Measurements from ENCODE around the gene IDUA.
"Not testable (repeated sequence)": the region's sequence is repeated elsewhere in the genome, so short reads cannot be mapped to it uniquely, and the experiment has no call there.

IDUA gene

DNA sequence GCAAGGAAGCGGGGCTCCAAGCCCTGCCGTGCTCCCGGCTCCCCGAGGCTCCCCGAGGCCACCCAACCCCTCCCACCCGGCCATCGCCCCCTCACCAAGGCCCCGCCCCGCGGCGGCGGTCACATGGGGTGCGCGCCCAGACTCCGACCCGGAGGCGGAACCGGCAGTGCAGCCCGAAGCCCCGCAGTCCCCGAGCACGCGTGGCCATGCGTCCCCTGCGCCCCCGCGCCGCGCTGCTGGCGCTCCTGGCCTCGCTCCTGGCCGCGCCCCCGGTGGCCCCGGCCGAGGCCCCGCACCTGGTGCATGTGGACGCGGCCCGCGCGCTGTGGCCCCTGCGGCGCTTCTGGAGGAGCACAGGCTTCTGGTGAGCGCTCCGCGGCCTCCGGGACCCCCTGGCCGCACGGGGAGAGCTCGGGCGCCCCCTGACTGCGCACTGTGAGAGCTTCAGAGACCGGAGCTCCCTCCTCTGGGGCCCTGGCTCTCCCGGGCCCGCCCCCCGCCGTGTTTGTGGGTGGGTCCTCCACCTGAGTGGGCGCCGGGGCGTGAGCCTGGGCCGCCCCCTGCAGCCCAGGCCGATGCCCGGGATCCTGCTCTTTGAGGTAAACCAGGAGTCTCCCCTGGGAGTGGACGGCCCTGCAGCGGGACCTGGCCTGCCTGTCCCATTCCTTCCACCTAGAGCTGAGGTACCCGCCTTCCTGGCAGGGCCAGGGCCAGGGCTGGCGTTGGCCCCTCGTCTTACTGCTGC is at the start of gene IDUA:
IDUA (plus strand) TSS at position 166 of the 745 bp plus-strand sequence; CDS start at position 207, 41 bp downstream.
- DNase-seq, result peak; percentile 85

DNA sequence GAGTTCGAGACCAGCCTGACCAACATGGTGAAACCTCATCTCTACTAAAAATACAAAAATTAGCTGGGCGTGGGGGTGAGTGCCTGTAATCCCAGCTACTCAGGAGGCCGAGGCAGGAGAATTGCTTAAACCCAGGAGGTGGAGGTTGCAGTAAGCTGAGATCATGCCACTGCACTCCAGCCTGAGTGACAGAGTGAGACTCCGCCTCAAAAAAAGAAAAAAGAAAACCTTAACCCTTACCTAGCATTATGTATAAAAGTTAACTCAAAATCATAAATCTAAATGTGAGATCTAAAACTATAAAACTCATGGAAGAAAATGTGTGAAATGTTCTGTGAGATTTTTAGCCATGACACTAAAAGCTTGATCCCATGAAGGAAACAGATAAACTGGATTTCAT is 47.3 kb upstream of the IDUA start:
- DNase-seq, result not testable (repeated sequence)

DNA sequence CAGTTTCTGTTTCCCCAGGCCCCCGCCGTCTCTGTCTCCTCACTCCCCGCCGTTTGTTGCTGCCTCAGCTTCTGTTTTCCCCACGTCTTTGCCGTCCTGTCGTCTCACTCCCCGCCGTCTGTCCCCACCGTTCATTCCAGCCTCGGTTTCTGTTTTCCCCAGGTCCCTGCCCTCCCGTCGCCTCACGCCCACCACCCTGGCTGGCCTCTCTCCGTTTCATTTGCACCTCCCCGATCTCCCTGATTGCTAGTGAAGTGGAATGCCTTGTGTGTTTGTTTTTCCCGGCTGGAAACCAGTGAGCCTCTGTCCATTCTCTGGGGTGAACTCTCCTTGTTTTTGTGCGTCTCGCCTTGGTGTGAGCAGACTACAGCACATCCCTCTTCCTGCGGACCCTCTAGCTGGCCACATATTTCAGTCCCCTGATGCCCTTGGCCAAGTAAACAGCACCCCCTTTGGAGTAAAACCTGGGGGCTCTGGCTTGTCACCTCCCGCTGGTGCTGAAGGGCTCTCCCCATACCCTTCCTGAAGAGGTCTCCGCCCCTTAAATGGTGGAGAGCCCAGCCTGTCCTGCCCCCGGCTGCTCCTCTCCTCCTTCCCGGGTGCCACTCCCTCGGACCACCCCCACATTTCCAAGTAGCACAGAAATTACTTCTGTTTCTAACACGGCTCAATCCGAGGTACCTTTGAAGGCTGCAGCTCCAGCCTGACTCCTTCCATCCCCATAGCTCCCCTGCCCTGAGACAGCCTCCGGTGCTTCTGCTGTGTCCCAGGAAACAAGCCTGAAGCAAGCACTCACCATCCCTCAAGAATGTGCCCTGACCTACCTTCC is 41.4 kb upstream of the IDUA start:
- DNase-seq, result no peak

DNA sequence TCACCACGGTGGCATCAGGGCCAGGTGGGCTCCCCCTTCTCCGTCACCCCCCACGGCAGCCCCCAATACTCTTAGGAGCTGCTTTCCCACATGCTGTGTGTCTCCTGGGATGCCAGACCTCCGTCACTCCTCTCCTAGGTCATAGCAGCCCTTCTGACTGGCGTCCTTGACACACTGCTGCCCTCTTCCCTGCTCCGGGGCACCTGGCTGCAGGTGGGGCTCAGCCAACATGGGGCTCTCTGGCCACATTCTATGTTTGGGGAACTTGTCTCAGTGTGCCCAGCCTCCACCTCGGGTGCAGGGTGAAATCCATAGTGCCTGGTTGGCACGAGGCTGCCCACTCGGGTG is 40.8 kb upstream of the IDUA start:
- DNase-seq, result no peak

DNA sequence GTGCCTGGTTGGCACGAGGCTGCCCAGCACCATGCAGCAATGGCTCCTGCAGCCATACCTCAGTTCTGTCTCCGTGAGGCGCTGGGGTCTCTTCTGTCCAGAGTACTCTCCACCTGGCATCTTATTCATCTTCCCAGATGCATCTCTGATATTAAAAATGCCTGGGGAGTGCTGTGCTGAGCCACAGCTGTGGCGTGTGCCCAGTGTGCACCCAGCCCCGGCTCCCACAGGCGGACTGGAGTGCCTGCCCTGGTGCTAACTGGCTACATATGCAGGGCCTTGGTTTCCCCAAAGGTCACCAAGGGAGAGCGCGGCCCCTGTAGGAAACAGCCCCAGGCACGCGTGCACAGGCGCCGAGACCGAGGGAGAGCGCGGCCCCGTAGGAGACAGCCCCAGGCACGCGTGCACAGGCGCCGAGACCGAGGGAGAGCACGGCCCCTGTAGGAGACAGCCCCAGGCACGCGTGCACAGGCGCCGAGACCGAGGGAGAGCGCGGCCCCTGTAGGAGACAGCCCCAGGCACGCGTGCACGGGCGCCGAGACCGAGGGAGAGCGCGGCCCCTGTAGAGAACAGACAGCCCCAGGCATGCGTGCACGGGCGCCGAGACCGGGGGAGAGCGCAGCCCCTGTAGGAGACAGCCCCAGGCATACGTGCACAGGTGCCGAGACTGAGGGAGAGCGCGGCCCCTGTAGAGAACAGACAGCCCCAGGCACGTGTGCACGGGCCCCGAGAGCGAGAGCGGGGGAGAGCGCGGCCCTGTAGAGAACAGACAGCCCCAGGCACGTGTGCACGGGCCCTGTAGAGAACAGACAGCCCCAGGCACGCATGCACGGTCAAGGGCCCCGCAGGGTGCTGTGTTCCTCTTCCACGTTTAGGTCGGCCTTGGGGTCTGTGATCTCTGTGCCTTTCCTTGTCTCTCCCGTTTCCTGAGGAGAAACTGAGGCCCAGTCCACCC is 40.0 kb upstream of the IDUA start:
- no peak for DNase-seq

DNA sequence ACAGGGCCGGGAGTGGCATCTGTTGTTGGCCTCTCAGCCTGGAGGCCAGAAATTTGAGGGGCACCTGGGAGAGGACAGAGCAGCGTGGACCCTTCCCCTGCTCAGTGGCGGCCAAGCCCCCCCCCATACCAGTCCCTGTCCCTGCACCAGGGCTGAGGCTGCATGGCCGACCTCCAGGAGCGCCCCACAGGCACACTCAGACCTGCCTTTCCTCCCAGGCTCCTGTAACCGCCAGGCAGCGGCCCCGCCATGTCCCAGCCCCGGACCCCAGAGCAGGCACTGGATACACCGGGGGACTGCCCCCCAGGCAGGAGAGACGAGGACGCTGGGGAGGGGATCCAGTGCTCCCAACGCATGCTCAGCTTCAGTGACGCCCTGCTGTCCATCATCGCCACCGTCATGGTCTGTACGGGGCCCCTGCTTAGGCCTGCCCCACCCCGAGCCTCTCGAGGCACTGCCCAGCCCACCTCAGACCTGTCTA is 39.3 kb upstream of the IDUA start:
- no peak for DNase-seq

DNA sequence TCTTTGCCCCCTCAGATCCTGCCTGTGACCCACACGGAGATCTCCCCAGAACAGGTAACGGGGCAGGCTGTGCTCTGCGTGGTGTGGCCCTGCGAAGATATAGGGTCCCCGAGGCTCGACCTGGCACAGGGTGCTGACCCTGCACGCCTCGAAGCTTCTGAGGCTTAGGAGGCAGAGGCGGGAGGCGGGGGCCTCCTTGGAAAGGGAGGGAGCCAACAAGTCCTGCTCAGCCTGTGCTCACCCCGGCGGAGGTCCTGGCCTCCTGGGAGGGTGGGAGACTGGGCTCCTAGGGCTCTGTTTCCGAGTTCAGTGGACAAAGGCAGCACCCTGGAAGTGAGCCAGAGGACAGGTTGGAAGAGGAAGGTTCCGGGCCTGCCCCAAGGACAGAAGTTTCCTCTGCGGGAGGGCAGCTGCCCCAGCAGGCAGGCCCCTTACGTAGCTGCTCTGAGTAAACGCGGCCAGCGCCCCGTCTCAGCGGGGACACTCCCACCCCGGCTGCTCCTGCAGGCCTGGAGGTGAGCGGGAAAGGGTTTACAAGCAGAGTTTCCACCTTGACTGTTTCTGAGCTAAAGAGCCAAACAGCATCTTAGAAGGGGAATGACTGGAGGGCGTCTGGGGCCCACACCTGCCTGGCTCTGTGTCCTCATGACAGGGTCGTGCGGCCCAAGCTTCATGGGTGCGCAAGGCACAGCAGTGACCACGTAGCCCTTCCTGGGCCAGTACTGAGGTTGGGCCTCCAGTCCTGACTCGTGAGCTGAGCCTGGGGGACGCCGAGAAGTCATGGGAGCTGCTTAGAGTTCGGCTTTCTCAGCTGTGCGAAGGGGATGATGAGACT is 38.5 kb upstream of the IDUA start:
- DNase-seq, result no peak

DNA sequence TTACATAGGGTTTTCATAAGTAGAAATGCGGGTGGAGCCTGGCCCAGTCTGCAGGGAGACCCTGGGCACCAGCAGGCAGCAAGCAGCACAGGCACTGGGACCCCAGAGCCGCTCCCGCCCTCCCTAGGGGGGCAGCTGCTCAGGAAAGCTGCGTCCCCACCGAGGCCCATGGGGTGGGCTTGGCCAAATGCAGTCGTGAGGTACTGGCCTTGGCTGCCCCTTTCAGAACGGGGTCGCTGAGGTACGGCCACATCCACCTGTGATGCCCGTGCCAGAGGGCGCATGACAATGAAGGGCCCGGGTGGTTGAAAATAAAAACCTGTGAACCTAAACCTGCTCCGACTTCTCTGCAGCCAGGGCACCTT is 37.9 kb upstream of the IDUA start:
- DNase-seq, result no peak

DNA sequence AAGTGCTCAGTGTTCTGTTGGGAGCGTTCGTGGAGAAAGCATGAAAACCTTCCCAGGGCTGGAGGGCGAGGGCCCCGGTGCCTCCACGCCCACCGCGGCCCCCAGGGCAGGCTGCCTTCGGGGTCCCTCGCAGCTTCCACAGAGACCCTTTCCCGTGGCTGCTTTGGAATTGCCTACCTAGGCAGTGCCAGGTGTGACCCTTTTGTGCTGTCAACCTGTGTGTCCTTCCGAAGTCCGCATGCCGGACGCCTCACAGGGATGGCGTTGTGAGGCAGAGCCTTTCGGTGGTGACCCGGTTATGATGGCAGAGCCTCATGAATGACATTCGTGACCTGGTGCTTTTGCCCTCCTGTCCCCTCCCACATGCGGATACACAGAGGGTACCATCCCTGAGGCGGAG is 37.2 kb upstream of the IDUA start:
- no peak for DNase-seq

DNA sequence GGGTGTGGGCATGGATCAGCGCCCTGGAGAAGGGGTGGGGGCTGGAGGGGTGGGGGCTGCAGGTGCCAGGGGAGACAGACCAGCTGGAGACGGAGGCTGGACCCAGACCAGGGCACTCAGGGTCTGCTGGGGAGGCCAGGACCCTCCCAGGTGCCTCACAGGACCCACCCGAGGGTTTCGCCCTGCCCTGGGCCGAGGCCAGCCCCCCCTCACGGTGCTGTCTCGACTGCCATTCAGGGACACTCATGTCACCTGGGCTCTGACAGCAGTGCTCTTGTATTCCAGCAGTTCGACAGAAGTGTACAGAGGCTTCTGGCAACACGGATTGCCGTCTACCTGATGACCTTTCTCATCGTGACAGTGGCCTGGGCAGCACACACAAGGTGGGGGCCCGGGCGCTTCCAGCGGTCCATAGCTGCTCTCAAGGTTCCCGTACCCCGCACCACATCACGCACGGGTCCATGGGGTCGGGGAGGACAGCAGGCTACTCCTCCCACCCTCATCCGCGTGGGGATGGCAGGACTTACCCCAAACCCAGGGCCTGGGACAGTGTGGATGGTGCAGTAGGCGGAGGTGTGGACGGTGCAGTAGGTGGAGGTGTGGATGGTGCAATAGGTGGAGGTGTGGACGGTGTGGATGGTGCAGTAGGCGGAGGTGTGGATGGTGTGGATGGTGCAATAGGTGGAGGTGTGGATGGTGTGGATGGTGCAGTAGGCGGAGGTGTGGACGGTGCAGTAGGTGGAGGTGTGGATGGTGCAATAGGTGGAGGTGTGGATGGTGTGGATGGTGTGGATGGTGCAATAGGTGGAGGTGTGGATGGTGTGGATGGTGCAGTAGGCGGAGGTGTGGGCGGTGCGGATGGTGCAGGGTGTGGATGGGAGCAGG is 36.5 kb upstream of the IDUA start:
- no peak for DNase-seq

DNA sequence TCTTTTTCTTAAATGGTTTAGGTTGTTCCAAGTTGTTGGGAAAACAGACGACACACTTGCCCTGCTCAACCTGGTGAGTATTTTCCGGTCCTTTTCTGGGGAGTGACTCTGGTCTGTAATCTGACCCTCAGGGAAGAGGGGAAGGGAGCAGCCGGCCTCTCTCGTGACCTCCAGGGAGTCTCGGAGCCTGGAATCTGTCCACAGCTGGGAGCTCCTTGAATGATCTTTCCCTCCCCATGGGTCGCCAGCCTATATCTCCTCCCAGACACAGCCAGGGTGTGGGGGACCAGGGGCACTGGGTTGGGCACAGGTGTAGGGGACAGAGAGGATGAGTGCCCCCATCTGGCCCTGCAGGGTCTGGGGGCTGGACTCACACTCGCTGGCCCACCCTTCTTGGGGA is 35.7 kb upstream of the IDUA start:
- no peak for DNase-seq

DNA sequence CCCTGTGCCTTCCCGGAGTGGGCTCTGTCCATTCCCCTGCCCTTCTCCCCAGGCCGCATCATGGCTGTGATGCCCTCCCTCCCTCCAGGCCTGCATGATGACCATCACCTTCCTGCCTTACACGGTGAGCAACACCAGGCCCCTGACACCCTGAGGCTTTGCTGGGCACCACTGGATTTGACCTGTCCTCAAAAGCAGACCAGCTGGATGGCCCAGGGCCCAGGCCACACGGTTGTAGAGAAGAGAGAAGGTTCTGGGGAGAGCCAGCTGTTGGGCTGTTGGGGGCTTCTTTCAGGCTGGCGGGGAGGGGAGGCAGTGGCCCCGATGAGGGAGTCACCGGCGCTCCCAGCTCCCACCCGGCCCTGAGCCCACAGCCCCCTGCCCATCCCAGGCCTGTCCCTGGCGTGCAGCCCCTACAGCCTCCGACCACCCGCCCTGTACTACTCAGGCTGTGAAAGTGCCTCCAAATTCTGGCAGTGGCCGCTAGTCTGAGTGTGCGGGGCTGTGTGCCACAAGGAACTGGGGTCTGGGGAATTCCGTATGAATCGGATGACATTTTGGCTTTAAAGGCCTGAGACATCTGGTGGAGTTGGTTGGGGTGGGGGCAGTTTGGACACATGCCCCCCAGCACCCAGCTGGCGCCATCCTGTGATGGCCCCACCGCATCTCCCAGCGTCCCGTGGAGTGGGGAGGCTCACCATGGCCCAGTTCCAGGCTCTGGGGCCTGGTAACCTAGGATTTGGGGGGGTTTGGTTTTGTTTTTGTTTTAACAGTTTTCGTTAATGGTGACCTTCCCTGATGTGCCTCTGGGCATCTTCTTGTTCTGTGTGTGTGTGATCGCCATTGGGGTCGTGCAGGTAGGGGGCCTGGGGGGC is 35.0 kb upstream of the IDUA start:
- no peak for DNase-seq

DNA sequence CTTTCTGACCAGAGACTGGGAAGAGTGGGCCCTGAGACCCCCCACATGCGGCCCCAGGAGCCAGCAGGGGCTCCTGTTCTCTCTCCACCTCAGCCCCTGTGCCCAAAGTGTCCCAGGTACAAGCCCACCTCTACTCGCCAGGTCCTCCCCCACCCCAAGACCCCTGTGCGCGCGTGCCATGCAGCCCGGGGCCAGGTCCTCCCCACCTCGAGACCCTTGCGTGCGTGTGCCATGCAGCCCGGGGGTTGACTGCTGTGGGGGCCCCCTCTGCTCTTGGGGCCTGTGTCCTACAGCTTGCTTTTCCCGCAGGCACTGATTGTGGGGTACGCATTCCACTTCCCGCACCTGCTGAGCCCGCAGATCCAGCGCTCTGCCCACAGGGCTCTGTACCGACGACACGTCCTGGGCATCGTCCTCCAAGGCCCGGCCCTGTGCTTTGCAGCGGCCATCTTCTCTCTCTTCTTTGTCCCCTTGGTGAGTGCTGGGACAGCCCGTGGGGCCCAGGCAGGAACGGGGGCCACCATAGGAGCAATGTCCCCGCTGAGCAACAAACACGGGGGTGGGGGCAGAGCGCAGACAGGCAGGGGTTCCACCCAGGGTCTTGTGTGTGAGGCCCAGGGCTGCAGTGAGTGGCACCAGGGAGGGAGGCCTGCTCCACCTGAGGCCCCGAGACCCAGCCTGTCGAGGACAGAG is 33.8 kb upstream of the IDUA start:
- no peak for DNase-seq

DNA sequence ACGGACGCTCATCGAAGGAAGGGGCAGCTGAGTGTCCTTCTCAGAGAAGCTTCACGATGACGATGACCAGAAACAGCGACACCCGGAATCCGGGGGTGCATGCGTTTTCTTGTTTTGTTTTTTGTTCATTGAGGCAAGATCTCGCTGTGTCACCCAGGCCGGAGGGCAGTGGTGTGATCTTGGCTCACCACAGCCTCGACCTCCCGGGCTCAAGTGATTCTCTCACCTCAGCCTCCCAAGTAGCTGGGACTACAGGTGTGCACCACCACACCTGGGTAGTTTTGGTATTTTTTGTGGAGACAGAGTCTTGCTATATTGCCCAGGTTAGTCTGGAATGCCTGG is 33.3 kb upstream of the IDUA start:
- no peak for DNase-seq

DNA sequence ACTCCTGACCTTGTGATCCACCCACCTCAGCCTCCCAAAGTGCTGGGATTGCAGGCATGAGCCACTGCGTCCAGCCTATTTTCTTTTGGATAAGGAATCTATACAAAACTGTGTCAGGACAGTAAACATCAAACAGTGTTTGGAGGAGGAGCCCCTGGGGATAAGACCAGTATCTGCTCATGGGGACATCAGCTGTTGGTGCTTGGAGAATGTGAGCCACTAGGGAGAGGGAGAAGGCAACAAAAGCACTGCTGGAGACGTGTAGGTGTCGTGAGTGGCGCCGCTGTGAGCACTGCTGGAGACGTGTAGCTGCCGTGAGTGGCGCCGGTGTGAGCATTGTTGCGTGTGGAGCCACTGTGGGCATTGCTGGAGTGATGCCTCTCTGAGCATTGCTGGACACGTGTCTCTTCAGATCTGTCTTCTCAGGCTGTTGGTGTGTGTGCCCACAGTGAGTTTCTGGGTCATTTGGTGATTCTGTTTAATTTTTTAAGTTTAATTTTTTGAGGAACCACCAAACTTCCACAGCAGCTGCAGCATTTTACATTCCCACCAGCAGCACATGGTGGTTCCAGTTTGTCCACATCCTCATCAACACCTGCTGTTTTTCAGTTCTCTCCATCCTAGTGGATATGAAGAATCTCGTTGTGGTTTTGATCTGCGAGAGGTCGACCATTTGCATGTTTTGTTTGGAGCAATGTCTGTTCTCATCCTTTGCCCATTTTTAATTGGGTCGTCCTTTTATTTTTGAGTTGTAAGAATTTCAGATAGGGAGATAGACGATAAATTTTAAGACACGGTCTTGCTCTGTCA is 32.4 kb upstream of the IDUA start:
- no peak for DNase-seq

DNA sequence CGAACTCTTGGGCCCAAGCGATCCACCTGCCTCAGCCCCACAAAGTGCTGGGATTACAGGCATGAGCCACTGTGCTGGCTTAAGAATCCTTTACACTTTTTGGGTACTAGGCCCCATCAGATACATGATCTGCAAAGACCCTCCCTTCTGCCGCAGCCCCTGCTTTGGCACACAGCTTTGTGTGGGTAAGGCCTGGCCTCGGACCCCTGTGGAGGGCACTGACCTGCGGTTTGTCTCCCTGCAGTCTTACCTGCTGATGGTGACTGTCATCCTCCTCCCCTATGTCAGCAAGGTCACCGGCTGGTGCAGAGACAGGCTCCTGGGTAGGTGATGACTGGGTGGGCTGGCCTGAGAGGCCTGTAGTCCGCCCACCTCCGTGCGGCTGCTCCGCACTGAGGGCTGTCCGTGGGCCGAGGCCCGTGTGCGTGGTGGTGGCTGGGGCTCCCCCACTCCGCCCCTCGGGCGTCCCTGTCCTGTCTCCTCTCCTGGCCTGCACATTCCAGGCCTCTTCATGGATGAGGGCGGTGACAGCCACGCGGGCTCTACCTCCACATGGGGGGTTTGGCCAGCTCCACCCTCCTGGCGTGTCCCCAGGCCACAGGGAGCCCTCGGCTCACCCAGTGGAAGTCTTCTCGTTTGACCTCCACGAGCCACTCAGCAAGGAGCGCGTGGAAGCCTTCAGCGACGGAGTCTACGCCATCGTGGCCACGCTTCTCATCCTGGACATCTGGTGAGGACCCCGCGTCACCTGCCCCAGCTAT is 31.5 kb upstream of the IDUA start:
- no peak for DNase-seq

DNA sequence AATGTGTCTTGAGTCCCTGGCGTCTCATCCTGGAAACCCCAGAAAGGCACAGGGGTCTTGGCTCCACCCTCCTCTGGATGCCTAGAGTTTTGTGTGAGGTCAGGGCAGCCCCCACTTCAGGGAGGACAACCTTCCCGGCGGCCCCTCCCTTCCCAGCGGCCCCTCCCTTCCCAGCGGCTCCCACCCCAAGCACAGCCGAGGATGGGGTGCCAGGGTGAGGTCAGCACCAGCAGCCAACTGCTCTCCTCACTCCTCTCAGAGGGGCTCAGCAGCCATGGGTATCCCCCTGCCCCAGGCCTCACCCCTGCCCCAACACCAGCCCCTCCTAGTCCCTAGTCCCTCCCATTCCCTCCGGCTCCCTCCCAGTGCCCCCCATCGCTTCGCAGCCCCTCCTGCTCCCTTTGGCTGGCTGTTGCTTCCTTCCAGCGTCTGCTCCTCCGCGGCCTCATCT is 30.9 kb upstream of the IDUA start:
- no peak for DNase-seq

All from stimulated activated CD4-positive, alpha-beta T cell treated with anti-CD3 and anti-CD28 coated beads, Interleukin-12 subunit alpha, Interleukin-12 subunit beta, amount 100 ng/mL, for 4 hours (primary cell).